Measurements from ENCODE around the gene SRGAP3.

SRGAP3 gene

GRCh38 chr3:9201266-9201665, 48.2 kb downstream of the SRGAP3 start:
- DNase-seq (ENCODE audit: low read depth): no peak

- no peak for DNase-seq (ENCODE audit: low read depth)
Measured at GRCh38 chr3:9199775-9200174, 49.7 kb downstream of the SRGAP3 start.

GRCh38 chr3:9198899-9199335, 50.5 kb downstream of the SRGAP3 start:
- DNase-seq (ENCODE audit: low read depth): no peak

- DNase-seq (ENCODE audit: low read depth): no peak
Measured at GRCh38 chr3:9198261-9198660, 51.2 kb downstream of the SRGAP3 start.

GRCh38 chr3:9196020-9196419, 53.4 kb downstream of the SRGAP3 start:
- DNase-seq (ENCODE audit: low read depth): no peak

- no peak for DNase-seq (ENCODE audit: low read depth)
Measured at GRCh38 chr3:9195390-9195789, 54.1 kb downstream of the SRGAP3 start.

GRCh38 chr3:9194509-9195184, 54.8 kb downstream of the SRGAP3 start:
- no peak for DNase-seq (ENCODE audit: low read depth)

- no peak for DNase-seq (ENCODE audit: low read depth)
Measured at GRCh38 chr3:9193633-9194195, 55.7 kb downstream of the SRGAP3 start.

GRCh38 chr3:9193211-9193610, 56.2 kb downstream of the SRGAP3 start:
- DNase-seq (ENCODE audit: low read depth): no peak

GRCh38 chr3:9192248-9193025, 57.0 kb downstream of the SRGAP3 start:
- no peak for DNase-seq (ENCODE audit: low read depth)

GRCh38 chr3:9190276-9190675, 59.2 kb downstream of the SRGAP3 start:
- no peak for DNase-seq (ENCODE audit: low read depth)

GRCh38 chr3:9188583-9188982, 60.9 kb downstream of the SRGAP3 start:
- DNase-seq (ENCODE audit: low read depth): no peak

GRCh38 chr3:9185701-9186100, 63.7 kb downstream of the SRGAP3 start:
- DNase-seq (ENCODE audit: low read depth): no peak

- no peak for DNase-seq (ENCODE audit: low read depth)
Measured at GRCh38 chr3:9185046-9185445, 64.4 kb downstream of the SRGAP3 start.

- no peak for DNase-seq (ENCODE audit: low read depth)
Measured at GRCh38 chr3:9184461-9184835, 65.0 kb downstream of the SRGAP3 start.

- no peak for DNase-seq (ENCODE audit: low read depth)
Measured at GRCh38 chr3:9183811-9184460, 65.5 kb downstream of the SRGAP3 start.

- no peak for DNase-seq (ENCODE audit: low read depth)
Measured at GRCh38 chr3:9183011-9183410, 66.4 kb downstream of the SRGAP3 start.

- no peak for DNase-seq (ENCODE audit: low read depth)
Measured at GRCh38 chr3:9180764-9181117, 68.7 kb downstream of the SRGAP3 start.

- DNase-seq (ENCODE audit: low read depth): no peak
Measured at GRCh38 chr3:9179826-9180763, 69.4 kb downstream of the SRGAP3 start.

- DNase-seq (ENCODE audit: low read depth): no peak
Measured at GRCh38 chr3:9178697-9179096, 70.7 kb downstream of the SRGAP3 start.

- DNase-seq (ENCODE audit: low read depth): no peak
Measured at GRCh38 chr3:9175421-9175820, 74.0 kb downstream of the SRGAP3 start.

- DNase-seq (ENCODE audit: low read depth): no peak
Measured at GRCh38 chr3:9173445-9173844, 76.0 kb downstream of the SRGAP3 start.

Data from stromal cell of bone marrow (primary cell).